SK-N-DZ (cell line): Measurements from ENCODE around the gene GLTP.
"Not testable (repeated sequence)": the region's sequence is repeated elsewhere in the genome, so short reads cannot be mapped to it uniquely, and the experiment has no call there.

Experiments
- DNase-seq: peaks from one replicate; pipeline ENCODE4 v3.0.0-alpha.2; 2015; ENCODE audit warnings: low spot score

The GLTP gene

DNA sequence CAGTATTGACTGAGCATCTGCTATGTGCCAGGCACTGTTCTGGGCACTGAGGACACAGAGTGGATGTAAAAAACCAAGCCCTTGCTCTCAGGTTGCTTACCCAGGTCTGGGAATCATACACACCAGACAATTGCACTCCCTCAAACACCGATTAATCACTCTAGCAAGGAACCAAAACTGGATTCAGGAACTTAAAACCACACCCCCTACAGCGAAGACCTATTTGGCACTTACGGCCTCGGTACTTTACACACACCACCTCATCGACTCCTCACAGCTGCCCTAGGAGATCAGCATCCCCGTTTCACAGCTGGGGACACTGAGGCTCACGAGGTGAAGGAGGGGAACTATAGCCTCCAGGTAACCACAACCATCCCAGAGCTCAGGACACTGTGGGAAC lies 1.6 kb downstream of the GLTP start:
- no peak for DNase-seq

- DNase-seq, result no peak
Observed at GRCh38 chr12:109878247-109878625, 2.1 kb downstream of the GLTP start.

- DNase-seq, result no peak
Observed at GRCh38 chr12:109877504-109878246, 2.7 kb downstream of the GLTP start.

GRCh38 chr12:109876406-109876805 lies 3.9 kb downstream of the GLTP start:
- DNase-seq, result no peak

DNA sequence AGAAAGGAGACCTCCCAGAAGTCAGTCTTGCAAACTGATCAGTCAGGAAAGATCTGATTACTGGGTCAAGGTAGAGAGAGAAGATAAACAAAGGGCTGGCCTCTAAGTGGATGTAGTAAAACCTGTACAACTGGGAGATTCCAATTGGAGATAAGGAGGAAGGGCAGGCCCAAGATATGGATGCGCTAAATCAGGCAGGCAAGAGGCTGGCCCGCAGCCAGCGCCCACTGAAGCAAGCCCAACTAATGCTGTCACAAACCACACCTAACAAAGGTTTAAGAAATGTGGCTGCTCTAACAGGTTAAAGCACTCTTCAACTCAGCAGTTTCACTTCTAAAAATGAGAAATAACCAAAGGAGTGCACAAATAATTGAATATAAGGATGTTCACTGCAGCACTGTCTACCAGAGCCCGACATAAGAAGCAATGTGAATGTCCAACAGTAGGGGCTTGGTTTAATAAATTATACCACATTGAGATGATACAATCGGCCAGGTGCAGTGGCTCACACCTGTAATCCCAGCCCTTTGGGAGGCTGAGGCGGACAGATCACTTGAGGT lies 4.7 kb downstream of the GLTP start:
- DNase-seq, result peak; percentile 59

DNA sequence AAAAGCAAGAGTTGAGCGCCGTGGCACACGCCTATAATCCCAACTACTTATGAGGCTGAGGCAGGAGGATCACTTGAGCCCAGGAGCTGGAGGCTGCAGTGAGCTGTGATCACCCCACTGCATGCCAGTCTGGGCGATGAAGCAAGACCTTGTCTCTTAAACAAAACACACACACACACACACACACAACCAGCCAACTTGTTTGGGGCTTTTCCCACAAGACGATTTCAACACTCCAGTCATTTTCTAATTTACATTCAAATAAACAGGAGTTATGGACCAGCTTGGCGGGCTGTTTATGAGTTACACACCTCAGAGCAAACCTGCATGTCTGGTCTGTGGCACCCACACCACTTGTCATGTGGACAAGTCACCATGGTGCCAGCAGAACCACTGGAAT lies 6.7 kb downstream of the GLTP start:
- no peak for DNase-seq

- DNase-seq, result no peak
Observed at GRCh38 chr12:109871668-109872314, 8.6 kb downstream of the GLTP start.

GRCh38 chr12:109870648-109871047 lies 9.7 kb downstream of the GLTP start:
- DNase-seq, result no peak

- DNase-seq, result no peak
Observed at GRCh38 chr12:109868182-109869051, 11.9 kb downstream of the GLTP start.

DNA sequence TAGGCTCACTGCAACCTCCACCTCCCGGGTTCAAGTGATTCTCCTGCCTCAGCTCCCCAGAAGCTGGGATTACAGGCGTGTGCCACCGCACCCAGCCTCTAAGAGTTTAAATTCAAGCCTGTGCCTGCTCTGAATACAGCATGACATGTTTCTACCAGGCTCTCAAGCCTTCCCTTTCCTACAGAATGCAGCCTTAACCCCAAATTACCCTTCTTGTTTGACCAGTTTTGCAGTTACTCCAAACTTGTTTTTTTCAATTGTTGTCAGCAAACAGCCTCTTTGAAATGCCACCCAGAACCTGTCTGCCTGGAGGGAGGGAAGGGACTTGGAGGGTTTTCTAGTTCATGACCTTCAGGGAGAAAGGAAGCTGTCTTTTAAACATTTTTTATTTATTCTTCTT lies 15.4 kb downstream of the GLTP start:
- DNase-seq, result no peak

GRCh38 chr12:109863847-109864712 lies 16.3 kb downstream of the GLTP start:
- no peak for DNase-seq

- not testable (repeated sequence) for DNase-seq
Observed at GRCh38 chr12:109862491-109862890, 17.9 kb downstream of the GLTP start.

DNA sequence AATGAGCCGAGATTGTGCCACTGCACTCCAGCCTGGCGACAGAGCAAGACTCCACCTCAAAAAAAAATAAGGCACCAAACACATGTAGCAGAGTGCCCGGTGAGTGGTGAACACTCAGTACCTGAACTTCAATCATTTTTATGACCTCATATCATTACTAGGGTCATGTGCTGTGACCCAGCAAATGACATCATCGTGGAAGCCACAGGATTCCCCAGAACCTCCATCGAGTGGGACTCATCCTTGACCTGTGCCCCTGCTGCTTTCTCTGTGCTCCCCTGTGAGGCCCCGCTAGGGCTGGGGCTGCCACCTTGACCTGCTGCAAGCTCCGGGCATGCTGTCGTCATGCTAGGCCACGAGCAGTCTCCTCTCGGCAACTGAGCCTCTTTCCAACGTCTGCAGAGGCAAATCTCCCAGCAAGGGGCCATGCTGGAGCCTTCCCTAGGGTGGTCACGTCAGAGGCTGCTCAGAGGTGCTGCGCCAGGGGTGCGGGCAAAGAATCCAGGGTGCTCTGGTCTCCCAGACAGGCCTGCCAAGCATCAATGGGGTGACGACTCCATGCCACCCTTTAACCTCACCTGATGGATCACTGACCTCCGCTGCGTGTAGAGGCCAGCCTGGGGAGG lies 18.5 kb downstream of the GLTP start:
- no peak for DNase-seq

GRCh38 chr12:109860977-109861376 lies 19.4 kb downstream of the GLTP start:
- no peak for DNase-seq

GRCh38 chr12:109858764-109859163 lies 21.6 kb downstream of the GLTP start:
- no peak for DNase-seq

- no peak for DNase-seq
Observed at GRCh38 chr12:109857715-109858114, 22.6 kb downstream of the GLTP start.

DNA sequence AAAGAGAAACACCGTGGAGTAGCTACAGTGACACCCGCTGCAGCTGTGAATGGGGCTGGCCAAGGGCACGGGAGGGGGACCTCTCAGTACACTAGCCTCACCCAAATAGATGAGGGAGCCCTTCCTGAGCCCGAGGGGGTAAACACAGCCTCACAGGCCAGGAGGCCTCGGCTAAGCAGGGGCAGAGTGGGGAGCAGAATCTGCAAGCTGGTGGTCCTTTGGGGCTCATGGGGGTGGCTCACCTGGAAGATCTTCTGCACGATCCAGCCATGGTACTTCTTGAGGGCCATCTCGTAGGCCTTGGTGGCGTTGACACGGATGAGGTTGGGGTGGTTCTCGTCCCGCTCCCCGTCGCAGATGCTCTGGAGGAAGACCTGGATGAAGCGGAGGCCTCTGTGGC lies 25.0 kb downstream of the GLTP start:
- no peak for DNase-seq

- not testable (repeated sequence) for DNase-seq
Observed at GRCh38 chr12:109850518-109850917, 29.8 kb downstream of the GLTP start.

- DNase-seq, result no peak
Observed at GRCh38 chr12:109847142-109847735, 33.1 kb downstream of the GLTP start.

GRCh38 chr12:109845824-109846205 lies 34.5 kb downstream of the GLTP start:
- DNase-seq, result no peak
